PC-9 (cell line): ENCODE results near the gene PES1.

ENCODE experiments used
- EZH2 ChIP-seq: fragments of 200-600 bp; sonication (generic); IDR thresholded peaks from 2 replicates; pipeline ENCODE4 v1.8.0; 2017; ENCODE audit warnings: antibody characterized with exemption, low read depth
- TF ChIP-seq, protein P1 (sequence below): fragments of 200-600 bp; sonication (generic); conservative IDR thresholded peaks from 2 replicates; pipeline ENCODE4 v1.6.1; 2017; ENCODE audit warnings: mixed run types, antibody characterized with exemption, mild to moderate bottlenecking, moderate library complexity

DNA sequence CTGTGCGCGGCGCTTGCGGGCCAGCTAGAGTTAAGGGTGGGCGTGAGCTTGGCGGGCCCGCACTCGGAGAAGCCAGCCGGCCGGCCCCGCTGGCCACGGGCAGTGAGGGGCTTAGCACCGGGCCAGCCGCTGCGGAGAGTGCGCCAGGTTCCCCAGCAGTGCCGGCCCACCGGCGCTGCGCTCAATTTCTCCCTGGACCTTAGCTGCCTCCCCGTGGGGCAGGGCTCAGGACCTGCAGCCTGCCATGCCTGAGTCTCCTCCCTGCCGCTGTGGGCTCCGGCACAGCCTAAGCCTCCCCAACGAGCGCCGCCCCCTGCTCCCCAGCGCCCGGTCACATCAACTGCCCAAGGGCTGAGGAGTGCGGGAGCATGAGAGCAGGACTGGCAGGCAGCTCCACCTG is 5.2 kb upstream of the PES1 start:
- TF ChIP-seq, protein P1, sequence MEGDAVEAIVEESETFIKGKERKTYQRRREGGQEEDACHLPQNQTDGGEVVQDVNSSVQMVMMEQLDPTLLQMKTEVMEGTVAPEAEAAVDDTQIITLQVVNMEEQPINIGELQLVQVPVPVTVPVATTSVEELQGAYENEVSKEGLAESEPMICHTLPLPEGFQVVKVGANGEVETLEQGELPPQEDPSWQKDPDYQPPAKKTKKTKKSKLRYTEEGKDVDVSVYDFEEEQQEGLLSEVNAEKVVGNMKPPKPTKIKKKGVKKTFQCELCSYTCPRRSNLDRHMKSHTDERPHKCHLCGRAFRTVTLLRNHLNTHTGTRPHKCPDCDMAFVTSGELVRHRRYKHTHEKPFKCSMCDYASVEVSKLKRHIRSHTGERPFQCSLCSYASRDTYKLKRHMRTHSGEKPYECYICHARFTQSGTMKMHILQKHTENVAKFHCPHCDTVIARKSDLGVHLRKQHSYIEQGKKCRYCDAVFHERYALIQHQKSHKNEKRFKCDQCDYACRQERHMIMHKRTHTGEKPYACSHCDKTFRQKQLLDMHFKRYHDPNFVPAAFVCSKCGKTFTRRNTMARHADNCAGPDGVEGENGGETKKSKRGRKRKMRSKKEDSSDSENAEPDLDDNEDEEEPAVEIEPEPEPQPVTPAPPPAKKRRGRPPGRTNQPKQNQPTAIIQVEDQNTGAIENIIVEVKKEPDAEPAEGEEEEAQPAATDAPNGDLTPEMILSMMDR, result no peak
- no peak for TF ChIP-seq EZH2
